GM12873 (cell line): ENCODE results near the gene COL19A1.
A peak's percentile ranks its signal among the peaks of the same experiment; 100 is the strongest.

ENCODE experiments used
- CTCF ChIP-seq: IDR thresholded peaks from 2 replicates; pipeline ENCODE4 v1.5.1; 2012; ENCODE audit warnings: low read depth, mild to moderate bottlenecking, moderate library complexity, low read length, control low read depth; ENCODE audit not compliant: insufficient read depth; ENCODE audit errors: missing control alignments

Gene COL19A1

GRCh38 chr6:70152786-70153185 lies 286.4 kb downstream of the COL19A1 start:
- no peak for TF ChIP-seq CTCF

GRCh38 chr6:70157086-70157485 lies 290.7 kb downstream of the COL19A1 start:
- TF ChIP-seq CTCF: no peak

- no peak for TF ChIP-seq CTCF
Measured at GRCh38 chr6:70160276-70160675, 293.9 kb downstream of the COL19A1 start.

- TF ChIP-seq CTCF: no peak
Measured at GRCh38 chr6:70162972-70163371, 296.6 kb downstream of the COL19A1 start.

- no peak for TF ChIP-seq CTCF
Measured at GRCh38 chr6:70163795-70164194, 297.4 kb downstream of the COL19A1 start.

GRCh38 chr6:70164556-70164955 lies 298.2 kb downstream of the COL19A1 start:
- no peak for TF ChIP-seq CTCF

- peak; percentile 79 for TF ChIP-seq CTCF
Measured at GRCh38 chr6:70166088-70166958, 300.0 kb downstream of the COL19A1 start.
